Measurements from ENCODE around the gene PLCB2.

The PLCB2 gene

GRCh38 chr15:40323953-40324937 lies 16.5 kb upstream of the PLCB2 start:
- no peak for DNase-seq (ENCODE audit: low spot score)

DNA sequence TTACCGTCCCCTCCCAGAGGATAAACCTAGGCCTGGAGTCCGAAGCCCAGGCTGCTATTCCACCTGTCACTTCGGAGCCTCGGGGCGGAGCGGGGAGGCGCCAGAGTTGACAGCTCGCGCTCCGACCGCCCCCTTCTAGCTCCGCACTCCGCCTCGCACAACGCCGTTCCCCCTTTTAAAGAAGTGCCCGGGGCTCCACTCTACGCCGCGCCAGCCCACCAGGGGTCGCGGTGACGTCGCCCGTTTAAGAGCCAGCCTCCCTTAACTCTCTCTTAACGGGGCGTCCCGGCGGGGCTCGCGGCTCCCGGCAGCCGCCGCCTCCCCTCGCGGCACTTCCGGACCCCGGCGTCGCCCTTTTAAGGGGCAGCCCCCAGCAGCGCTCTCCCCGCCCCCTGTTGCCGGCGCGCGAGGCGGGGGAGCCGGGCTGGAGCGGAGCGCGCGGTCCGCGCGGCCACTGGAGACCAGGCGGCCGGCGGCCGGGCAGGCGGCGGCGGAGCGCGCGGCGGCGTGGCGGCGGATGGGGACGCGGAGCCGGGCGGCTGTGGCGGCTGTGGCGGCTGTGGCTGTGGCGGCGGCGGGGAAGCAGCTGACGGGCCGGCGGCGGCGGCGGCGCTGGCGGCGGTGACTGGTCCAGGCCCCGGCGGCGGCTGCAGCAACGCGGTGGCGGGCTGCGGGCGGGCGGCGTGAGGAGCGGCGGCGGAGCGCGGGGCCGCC lies 15.7 kb upstream of the PLCB2 start, which contains the start of gene INAFM2:
Gene INAFM2, plus strand, starts transcription at position 454 of the 714 bp plus-strand sequence. CDS start 364 bp downstream, outside the sequence.
- peak; percentile 90 for DNase-seq (ENCODE audit: low spot score)

DNA sequence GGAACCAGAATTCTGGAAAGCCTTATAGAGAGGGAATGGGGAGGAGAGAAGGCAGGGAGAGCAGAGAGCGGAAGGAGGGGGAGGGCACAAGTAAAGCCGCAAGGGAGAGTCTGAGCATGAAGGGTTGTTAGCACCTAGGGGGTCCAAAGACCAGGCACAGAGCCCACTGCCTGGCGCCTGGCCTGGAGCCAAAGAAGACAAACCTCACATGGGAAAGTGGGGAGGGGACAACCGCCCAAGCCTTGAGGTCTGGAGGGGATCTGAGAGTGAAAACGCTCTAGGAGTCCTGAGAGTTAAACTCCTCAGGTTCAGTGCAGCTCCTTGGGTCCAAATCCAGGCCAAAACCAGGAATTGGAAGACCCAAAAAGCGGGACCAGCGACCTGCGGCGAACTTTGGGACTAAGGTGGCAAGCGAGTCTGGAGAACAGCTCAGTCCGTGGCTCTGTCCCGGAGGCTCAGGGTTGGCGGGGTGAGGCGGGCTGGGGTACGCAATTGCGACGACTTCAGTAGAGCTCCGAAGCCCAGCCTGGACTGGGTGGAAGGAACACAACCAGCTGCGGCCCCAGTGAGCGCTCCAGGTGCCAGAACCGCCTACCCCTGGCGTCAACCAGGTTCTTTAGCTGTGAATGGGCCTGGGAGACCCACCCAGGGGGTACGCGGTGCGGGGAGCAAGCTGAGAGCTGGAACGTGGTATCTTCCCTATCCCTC lies 14.9 kb upstream of the PLCB2 start:
- DNase-seq (ENCODE audit: low spot score), result no peak

GRCh38 chr15:40320931-40321371 lies 13.2 kb upstream of the PLCB2 start:
- peak; percentile 74 for DNase-seq (ENCODE audit: low spot score)

GRCh38 chr15:40320409-40320808 lies 12.7 kb upstream of the PLCB2 start:
- DNase-seq (ENCODE audit: low spot score), result no peak

GRCh38 chr15:40317580-40317979 lies 9.8 kb upstream of the PLCB2 start:
- DNase-seq (ENCODE audit: low spot score), result no peak

DNA sequence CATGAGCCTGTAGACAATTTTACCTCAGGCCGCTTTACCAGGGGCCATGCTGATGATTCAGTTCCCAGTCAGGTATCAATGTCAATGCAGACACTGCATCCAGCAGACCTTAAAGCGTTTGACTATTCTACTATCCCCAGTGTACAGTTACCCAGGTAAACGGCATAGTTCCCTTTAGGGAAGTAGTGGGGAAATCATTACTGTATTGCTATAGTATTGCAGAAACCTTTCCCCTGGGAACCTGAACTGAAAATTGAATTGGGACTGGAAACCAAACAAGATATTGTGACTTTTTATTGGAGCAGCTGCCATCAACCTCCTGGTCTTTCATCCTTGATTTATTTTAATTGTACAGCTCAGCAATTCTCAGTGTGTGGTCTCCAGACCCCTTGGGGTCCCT lies 9.2 kb upstream of the PLCB2 start:
- DNase-seq (ENCODE audit: low spot score), result no peak

DNA sequence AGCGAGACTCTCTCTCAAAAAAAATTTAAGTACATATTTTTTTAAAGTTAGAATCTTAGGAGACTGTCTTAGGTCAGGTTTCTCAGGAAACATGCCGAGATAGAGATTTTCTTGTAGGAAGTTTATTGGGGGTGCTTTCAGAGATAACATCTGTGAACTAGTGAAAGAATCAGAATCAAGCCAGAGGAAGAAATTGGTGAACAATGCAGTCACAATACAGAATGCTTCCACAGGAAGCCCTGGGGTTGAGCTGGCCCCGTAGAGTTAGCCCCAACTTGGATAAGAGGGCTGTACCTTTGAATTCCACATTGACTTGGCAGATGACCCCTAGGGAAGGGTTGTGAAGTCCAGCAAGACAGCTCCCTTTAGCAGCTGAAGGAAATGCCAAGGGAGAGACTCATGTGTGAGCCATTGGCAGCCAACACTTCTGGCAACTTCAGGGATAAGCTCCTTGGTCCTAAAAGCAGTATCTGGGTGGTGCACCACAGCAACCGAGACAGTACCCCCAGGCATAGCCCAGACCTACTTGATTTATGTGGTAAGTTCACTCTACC lies 7.1 kb upstream of the PLCB2 start:
- DNase-seq (ENCODE audit: low spot score), result no peak

DNA sequence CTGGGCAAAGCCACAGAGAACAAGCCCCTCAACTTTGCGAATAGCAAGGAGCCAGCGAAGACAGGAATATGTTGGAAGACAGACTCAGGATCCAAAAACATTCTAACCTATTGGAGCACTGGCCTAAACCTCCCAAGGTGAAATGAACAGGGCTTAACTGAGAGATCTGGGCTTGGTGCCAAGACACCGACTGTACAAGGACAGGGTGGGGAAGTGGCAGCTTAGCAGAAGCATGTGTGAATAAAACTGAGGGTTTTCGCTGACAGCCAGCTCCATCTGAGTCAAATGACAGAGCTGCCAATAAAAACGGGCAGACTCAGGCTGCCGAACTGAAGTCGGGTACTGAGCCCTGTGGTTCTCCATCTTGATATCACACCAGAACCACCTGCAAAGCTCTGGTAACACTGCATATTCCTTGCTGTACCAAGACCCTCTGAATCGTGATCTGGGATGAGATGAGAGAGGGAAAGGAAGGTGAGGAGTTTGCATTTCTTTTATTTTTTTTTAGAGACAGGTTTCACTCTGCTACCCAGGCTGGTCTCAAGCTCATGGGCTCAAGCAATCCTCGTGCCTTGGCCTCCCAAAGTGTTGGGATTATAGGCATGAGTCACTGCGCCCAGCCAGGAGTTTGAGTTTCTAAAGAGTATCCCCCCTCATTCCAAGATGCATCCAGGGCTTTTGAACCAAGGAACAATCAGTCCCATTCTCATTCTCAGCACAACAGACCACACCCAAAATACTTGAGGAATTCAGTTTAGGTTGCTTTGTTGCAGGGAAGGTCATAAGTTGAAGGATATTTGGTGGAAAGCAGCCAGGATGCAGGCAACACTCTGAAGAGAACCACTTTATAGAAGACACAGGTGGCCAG lies 6.0 kb upstream of the PLCB2 start:
- DNase-seq (ENCODE audit: low spot score), result no peak

GRCh38 chr15:40312370-40313158 lies 4.8 kb upstream of the PLCB2 start:
- no peak for DNase-seq (ENCODE audit: low spot score)

DNA sequence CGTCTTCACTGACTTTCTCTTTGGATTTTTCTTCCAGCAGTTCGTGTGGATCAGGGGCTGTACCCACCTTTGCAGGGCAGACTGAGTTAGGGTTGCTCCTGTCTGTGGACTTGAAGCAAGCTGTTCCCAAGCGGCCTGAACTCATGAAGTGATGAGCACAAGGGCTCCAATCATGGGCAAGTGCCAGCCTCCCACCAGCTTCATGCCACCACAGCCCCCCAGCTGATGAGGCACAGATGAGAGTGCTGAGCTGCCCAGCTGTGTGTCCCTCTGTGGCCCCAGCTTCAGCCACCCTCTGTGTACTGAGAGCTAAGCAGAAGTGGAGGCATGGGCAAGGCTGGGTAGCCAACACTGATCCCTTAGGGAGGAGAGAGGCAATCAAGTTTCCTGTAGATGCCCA lies 3.3 kb upstream of the PLCB2 start:
- no peak for DNase-seq (ENCODE audit: low spot score)

GRCh38 chr15:40310001-40310959 lies 2.5 kb upstream of the PLCB2 start:
- no peak for DNase-seq (ENCODE audit: low spot score)

DNA sequence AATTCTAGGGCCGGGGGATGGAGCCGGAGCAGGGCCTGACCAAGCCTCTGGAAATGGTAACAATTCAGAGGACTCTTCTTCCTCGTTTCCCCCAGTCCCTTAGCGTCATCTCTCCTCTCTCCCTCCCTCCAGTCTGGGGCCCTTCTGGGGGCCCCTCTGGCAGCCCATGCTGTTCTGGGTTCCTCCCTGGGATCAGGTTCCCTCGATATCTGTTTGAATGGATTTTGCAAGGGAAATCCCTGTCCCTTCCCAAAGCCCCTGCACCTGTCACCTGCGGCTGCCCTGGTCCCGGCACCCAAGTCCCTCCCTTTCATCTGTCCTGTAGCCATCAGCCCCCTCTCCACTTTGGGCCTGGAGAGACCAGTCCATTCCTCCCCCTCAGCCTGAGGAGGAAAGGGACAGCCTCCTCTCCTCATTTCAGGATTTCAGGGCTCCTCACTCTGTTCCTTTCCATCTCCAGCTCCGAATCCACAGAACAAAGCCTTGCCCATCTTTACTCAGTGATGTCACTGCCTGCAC lies 1.7 kb upstream of the PLCB2 start:
- DNase-seq (ENCODE audit: low spot score), result no peak

GRCh38 chr15:40306908-40307307 lies 827 bp downstream of the PLCB2 start:
- DNase-seq (ENCODE audit: low spot score), result no peak

DNA sequence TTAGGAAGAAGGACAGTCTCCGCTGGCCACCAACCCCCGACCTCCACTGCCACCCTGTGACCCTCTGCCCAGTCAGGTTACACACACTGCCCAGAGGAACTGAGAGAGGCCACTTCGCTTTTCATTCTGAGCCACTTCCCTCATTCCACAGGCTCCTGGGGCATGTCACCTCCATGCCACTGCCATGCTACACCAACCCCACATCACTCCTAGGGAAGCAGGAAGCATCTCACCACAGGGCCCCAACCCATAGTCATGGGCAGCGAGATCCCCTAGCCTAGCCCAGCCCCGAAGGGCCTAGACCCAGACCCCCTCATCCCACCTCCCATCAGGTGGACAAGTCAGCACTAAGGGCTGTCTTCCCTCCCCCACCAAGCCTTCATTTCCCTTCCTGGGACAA lies 1.4 kb downstream of the PLCB2 start:
- no peak for DNase-seq (ENCODE audit: low spot score)

GRCh38 chr15:40305281-40305680 lies 2.5 kb downstream of the PLCB2 start:
- no peak for DNase-seq (ENCODE audit: low spot score)

DNA sequence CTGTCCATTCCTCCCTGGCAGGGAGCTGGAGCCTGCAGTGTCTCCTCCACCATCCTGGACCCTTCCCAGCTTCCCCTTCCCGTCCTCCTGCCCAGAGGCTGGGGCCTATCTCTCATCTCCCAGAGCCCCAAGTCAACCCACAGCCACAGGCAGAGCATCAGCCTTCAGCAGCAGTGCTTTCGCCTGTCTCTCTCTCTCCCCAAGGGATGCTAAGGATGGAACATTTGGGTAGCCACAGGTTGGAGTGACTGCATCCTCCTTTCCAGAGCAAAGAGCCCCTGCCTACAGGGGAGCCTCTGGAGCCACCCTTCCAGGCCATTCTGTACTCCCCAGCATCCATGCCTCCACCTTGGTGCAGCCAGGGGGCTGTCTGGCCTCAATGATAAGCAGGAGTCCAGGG lies 4.2 kb downstream of the PLCB2 start:
- DNase-seq (ENCODE audit: low spot score), result no peak

DNA sequence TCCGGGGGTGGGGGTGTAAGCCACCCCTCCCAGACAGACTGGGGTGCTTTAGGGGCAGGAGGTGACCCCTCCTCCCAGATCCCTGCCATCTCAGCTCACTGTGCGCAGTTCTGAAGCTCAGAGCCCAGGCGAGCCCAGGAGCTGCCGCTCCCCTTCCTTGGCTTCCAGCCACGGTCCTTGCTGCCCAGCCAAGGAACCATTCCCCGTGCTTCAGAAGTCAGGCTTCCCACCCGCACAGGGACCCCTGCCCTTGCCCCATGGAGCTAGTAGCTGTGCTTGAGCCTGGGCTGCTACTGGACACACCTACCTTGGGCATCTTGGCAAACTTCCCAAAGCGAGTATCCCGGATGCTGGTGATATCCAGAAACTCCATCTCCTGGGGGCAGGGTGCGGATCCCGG lies 4.8 kb downstream of the PLCB2 start:
- no peak for DNase-seq (ENCODE audit: low spot score)
